CD1c-positive myeloid dendritic cell (primary cell): ENCODE results near the gene PLS1.
"Not testable (repeated sequence)": the region's sequence is repeated elsewhere in the genome, so short reads cannot be mapped to it uniquely, and the experiment has no call there.

ENCODE experiments used
- DNase-seq: peaks from one replicate; pipeline ENCODE4 v3.0.0-alpha.2; 2016; ENCODE audit errors: extremely low spot score

Gene PLS1

GRCh38 chr3:142596726-142597088 lies 514 bp downstream of the PLS1 start:
- no peak for DNase-seq

DNA sequence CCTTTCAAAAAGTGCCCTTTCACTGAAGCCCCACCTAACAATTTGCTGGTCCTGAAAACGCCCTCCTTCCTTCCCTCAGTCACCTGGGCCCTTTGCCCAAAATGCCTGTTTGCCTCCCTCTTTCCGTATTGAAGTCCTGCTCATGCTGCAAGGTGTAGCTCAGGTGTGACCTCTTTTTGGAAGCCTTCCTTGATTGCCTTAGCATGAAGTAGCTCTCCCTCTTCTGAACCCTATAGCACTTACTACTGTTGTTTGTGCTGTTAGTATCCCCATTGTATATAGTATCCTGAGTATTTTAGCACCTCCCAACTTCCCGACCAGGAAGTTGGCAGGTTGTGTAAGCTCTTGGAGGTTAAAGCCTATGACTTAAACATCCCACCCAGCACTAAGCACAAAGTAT lies 1.7 kb downstream of the PLS1 start:
- DNase-seq, result no peak

- no peak for DNase-seq
Observed at GRCh38 chr3:142601713-142602112, 5.5 kb downstream of the PLS1 start.

DNA sequence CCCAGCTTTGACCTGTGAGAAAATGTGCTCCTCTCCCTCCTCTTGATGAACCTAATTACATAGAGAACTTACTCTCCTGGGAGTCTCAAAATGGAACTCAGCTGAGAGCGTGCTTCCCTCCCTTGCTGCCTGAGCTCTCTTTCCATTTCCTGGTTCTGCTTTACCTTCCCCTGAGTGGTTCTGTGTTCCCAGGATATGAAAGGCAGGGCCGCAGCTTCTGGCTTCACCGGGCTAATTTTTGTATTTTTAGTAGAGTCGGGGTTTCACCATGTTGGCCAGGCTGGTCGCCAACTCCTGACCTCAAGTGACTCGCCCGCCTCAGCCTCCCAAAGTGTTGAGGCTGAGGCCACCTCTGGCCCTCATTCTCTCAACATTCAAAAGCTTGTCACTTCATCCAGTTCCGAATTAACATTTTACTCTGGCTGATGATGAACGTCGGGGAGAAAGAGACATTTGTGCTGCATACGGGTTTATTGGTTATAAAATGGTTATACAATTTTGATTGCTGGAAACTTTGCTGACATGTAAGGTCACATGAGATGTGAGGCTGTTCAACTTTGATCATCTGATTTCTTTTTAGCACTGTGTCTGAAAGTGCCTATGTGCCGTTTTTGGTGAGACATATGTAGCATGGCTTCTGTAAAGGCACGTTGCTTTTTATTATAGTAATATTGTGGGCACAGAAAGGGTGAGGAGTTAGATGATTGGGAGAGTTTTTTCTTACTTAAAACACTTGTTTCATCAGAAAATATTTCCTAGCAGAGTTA lies 6.6 kb downstream of the PLS1 start:
- DNase-seq, result no peak

DNA sequence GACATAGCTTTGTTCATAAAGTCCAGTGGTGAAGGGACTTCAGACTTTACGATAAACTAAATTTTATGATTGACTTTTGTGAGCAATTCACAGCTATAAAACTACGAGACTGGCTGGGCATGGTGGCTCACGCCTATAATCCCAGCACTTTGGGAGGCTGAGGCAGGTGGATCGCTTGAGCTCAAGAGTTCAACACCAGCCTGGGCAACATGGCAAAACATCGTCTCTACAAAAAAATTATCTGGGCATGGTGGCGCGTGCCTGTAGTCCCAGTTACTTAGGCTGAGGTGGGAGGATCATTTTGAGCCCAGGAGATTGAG lies 7.2 kb downstream of the PLS1 start:
- DNase-seq, result not testable (repeated sequence)

GRCh38 chr3:142604940-142605339 lies 8.7 kb downstream of the PLS1 start:
- no peak for DNase-seq

GRCh38 chr3:142608631-142609030 lies 12.4 kb downstream of the PLS1 start:
- DNase-seq, result no peak

GRCh38 chr3:142609136-142609535 lies 12.9 kb downstream of the PLS1 start:
- DNase-seq, result no peak

- DNase-seq, result no peak
Observed at GRCh38 chr3:142611206-142611605, 15.0 kb downstream of the PLS1 start.

DNA sequence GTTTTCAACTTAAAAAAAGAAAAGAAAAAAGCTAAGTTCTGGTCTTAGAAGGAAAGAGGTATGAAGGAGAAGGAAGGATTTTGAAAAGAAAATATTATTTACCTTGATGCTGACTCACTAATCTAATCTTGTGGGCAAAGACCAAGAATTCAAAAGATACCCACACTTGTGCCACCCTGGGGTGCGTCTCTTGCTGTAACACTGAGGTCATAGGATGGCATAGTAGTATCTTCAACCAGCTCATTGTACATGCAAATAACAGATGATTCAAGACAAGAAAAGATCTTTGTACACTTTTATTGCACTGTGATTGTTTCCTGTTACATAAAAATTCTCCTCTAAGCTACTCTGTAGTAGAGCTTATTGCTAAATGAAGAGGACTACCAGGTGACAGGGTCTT lies 17.3 kb downstream of the PLS1 start:
- no peak for DNase-seq

- no peak for DNase-seq
Observed at GRCh38 chr3:142614059-142614626, 17.9 kb downstream of the PLS1 start.

- DNase-seq, result no peak
Observed at GRCh38 chr3:142615171-142615570, 19.0 kb downstream of the PLS1 start.

DNA sequence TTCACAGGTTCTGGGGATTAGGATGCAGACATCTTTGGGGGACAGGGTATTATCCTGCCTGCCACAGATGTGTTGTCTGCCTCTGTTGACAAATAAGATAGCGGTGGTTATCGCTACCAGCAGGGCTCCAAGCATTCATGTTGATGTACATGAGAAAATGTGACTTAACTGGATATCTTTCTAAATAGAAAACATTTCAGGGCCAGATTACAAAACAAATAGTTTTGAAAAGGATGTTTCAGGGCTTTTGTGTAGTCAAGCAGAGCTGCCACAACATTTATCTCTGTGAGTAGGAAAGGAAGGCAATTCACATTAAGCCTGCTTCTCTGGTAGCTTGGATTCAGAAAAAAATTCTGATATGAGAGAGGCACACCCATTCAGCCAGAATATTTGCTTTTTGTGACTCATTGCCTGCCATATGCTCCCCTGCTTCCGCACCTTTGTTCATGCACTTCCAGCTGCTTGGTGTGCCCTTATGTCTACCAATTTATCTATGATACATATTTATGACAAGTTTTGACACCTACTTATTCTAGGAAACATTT lies 22.8 kb downstream of the PLS1 start:
- DNase-seq, result no peak

- no peak for DNase-seq
Observed at GRCh38 chr3:142622405-142622804, 26.2 kb downstream of the PLS1 start.

- no peak for DNase-seq
Observed at GRCh38 chr3:142623194-142623593, 27.0 kb downstream of the PLS1 start.

DNA sequence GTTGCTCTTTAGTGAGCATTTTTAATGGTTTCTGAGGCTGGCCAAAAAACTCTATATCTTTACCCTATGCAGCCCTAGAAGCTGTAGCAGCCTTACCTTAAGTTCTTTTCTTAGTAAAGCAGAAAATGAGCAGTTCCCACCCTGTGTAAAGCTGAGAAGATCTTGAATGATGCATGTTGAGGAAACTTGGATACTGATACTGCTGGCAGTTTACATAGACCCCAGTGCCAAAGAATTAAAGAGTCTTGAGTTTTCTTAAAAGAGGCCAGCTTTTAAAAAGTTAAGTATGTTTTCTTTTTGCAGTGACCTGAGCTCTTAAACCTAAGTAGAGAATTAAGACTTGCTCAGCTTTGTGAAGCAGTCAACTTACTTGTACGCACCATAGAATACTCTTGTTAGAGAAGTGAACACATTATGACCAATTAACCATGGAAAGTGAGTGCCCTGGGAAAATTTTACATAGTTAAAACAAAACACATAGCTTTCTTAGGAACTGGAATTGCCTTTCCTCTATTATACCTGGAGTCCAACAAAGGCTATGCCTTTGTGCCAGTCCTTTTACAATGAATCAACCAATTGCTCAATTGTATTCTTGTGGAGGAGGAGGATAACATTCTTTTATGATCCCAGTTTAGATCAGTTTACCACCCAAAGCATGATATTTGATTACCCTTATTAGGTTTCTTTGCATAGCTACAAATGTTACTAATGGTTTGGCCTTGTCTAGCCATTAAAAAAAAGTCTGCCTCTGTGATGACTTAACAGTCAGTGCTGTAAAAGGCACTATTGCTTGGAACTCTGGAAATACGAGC lies 28.4 kb downstream of the PLS1 start:
- no peak for DNase-seq

DNA sequence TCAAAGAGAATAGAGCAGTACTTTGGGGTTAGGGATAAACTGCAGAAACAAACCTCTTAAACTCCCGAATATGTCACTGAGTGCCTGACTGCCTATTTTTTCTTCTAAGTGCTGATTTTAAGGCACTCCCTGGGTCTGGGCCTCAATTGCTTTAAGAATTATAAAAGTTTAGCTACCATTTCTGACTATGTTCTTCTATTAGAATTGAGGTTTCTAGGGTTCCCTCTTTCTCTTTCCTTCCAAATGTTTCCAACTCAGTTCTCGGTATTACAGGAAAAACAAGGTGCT lies 28.9 kb downstream of the PLS1 start:
- no peak for DNase-seq

- no peak for DNase-seq
Observed at GRCh38 chr3:142626971-142627370, 30.8 kb downstream of the PLS1 start.

GRCh38 chr3:142628801-142629200 lies 32.6 kb downstream of the PLS1 start:
- peak; percentile 67 for DNase-seq

DNA sequence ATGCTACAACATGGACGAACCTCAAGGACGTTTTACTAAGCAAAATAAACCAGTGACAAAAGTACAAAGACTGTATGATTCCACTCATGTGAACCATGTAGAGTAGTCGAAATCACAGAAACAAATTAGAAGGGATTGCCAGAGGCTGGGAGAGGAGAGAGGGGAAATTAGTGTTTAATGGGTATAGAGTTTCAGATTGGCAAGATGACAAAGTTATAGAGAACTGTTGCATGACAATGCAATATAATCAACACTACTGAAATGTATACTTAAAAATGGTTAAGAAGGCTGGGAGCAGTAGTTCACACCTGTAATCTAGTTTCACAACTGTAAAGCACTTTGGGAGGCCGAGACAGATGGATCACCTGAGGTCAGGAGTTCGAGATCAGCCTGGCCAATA lies 36.9 kb downstream of the PLS1 start:
- no peak for DNase-seq

DNA sequence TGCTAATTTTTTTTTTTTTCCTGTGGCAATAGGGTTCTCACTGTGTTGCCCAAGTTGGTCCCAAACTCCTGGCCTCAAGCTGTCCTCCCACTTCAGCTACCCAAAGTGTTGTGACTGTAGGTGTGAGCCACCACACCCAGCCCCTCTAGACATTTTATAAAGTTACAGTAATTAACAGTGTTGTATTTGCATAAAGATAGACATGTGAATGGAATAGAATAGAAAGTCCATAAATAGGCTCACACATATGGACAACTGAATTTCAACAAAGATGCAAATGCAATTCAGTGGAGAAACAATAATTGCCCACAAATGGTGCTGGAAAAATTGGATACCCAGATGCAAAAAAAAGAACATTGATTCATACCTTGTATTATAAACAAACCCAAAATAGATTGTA lies 39.9 kb downstream of the PLS1 start:
- no peak for DNase-seq

DNA sequence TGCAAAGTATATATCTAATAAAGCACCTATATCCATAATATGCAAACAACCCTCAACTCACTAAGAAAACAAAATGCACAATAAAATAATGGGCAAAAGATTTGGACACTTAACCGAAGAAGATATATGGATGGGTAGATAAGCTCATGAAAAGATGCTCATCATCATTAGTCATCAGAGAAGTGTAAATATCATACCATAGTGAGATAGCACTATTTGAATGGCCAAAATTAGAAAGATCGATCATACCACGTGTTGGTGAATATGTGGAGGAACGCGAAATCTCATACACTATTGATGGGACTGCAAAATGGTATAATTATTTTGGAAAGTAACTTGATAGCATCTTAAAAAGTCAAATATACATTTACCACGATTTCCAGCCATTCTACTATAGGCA lies 40.5 kb downstream of the PLS1 start:
- no peak for DNase-seq

GRCh38 chr3:142638291-142638690 lies 42.1 kb downstream of the PLS1 start:
- no peak for DNase-seq
